Panc1 (cell line): ENCODE measurements around the gene AKAP10. TPM values are rescaled to one million over a fixed set of nuclear protein-coding genes. Genes with fewer than 3 reads are reported as not detected.

Experiments
- ATAC-seq: fragments of 200-7000 bp; cut with Tn5 transposase; 2 replicates; pipeline ENCODE4 v1.9.1; 2020; ENCODE audit warnings: mild to moderate bottlenecking, moderate library complexity
- Bru-seq: library from RNA; stranded (reverse); fragments of 400-500 nt; gene quantifications from one replicate; lab custom pipeline; 2021; lab: Mats Ljungman, UMichigan
- BruChase-seq, 2 experiments: library from RNA; stranded (reverse); fragments of 400-500 nt; gene quantifications; one replicate each; lab custom pipeline; 2021; lab: Mats Ljungman, UMichigan
- BruUV-seq: library from RNA; stranded (reverse); fragments of 400-500 nt; replicated peaks from 2 replicates; lab custom pipeline; 2021; lab: Mats Ljungman, UMichigan
- CTCF ChIA-PET: fragments of 300-600 bp; sonication (Branson Sonifier 250); formaldehyde crosslinking; loops from one replicate; lab custom pipeline; 2022; ENCODE audit warnings: antibody characterized with exemption; lab: Charles Lee
- POLR2A ChIA-PET: fragments of 300-600 bp; sonication (Branson Sonifier 250); formaldehyde crosslinking; loops from one replicate; lab custom pipeline; 2022; ENCODE audit warnings: antibody characterized with exemption; lab: Charles Lee
- DNase-seq: peaks from one replicate; pipeline ENCODE4 v3.0.0-alpha.2; 2010; ENCODE audit warnings: low read depth, low spot score
- H3K27ac ChIP-seq: 2 replicates; pipeline ENCODE4 v1.5.1; 2011; ENCODE audit warnings: mild to moderate bottlenecking, low read length, inconsistent platforms
- H3K27me3 ChIP-seq: fragments of 200-500 bp; sonication (Bioruptor generic); 2 replicates; pipeline ENCODE4 v1.6.0; 2014; ENCODE audit warnings: low read length, inconsistent platforms; ENCODE audit not compliant: control insufficient read depth, insufficient read depth
- H3K36me3 ChIP-seq: fragments of 200-500 bp; sonication (Bioruptor generic); 2 replicates; pipeline ENCODE4 v1.5.1; 2014; ENCODE audit warnings: inconsistent platforms, mild to moderate bottlenecking, low read length, moderate library complexity; ENCODE audit not compliant: control insufficient read depth, insufficient read depth
- H3K4me1 ChIP-seq: 2 replicates; pipeline ENCODE4 v1.5.1; 2011; ENCODE audit warnings: inconsistent platforms, mild to moderate bottlenecking, low read length, moderate library complexity; ENCODE audit not compliant: control insufficient read depth, insufficient read depth
- H3K4me3 ChIP-seq, 2 experiments: 2 replicates each; pipeline ENCODE4 v1.5.1; 2011 to 2012; ENCODE audit warnings: low read depth in 2 of 2, low read length in 2 of 2, mild to moderate bottlenecking in 2 of 2, inconsistent platforms in 1 of 2, moderate library complexity in 1 of 2
- H3K9me3 ChIP-seq: fragments of 200-500 bp; sonication (Bioruptor generic); 2 replicates; pipeline ENCODE4 v1.5.1; 2014; ENCODE audit warnings: low read depth, mild to moderate bottlenecking, inconsistent platforms, low read length, moderate library complexity; ENCODE audit not compliant: control insufficient read depth, insufficient read depth
- POLR2AphosphoS5 ChIP-seq: IDR thresholded peaks from 2 replicates; pipeline ENCODE4 v1.6.1; 2012; ENCODE audit warnings: mild to moderate bottlenecking, low read depth, low read length, moderate library complexity
- SIN3A ChIP-seq: IDR thresholded peaks from 2 replicates; pipeline ENCODE4 v1.6.1; 2012; ENCODE audit warnings: low read depth, mild to moderate bottlenecking, low read length, moderate library complexity, borderline replicate concordance; ENCODE audit not compliant: insufficient read depth
- TCF7L2 ChIP-seq: IDR thresholded peaks from 2 replicates; pipeline ENCODE4 v1.6.1; 2011; ENCODE audit warnings: mild to moderate bottlenecking, low read depth, low read length, inconsistent platforms
- in situ Hi-C: cut with HindIII; loops from 2 replicates; pipeline ENCODE4 v1.10.0; 2016; ENCODE audit warnings: low sequenced_read_pairs, low pct_unique_long_range_greater_than_20kb
- intact Hi-C: fragments of 100-400 bp; cut with micrococcal nuclease; formaldehyde crosslinking; loops from one replicate; pipeline ENCODE4 v1.10.0; 2022; ENCODE audit not compliant: unreplicated experiment
- long read RNA-seq: library from polyadenylated mRNA; unstranded; transcript quantifications from one replicate; pipeline ENCODE4 v2.0.0, GENCODE V29; 2021; ENCODE audit not compliant: unreplicated experiment
- polyA plus RNA-seq: library from polyadenylated mRNA; unstranded; fragments of >200 nt; gene quantifications from one replicate; pipeline ENCODE4 v1.2.1, GENCODE V29; 2012; ENCODE audit warnings: missing spikeins; ENCODE audit not compliant: insufficient read length
- total RNA-seq: library from RNA; stranded (reverse); gene quantifications from one replicate; pipeline ENCODE4 v1.2.1, GENCODE V29; 2021; ENCODE audit not compliant: unreplicated experiment
- TF ChIP-seq, protein P1 (sequence below), 2 experiments: IDR thresholded peaks; 2 replicates each; pipeline ENCODE4 v1.6.1; 2011 to 2012; ENCODE audit warnings: low read depth in 2 of 2, control low read depth in 1 of 2, low read length in 1 of 2, mild to moderate bottlenecking in 1 of 2, moderate library complexity in 1 of 2; ENCODE audit not compliant: insufficient read depth in 1 of 2
- TF ChIP-seq, protein P2 (sequence below): fragments of 450-650 bp; IDR thresholded peaks from 2 replicates; pipeline ENCODE4 v1.5.1; 2017; ENCODE audit warnings: mild to moderate bottlenecking

The AKAP10 gene, protein sequence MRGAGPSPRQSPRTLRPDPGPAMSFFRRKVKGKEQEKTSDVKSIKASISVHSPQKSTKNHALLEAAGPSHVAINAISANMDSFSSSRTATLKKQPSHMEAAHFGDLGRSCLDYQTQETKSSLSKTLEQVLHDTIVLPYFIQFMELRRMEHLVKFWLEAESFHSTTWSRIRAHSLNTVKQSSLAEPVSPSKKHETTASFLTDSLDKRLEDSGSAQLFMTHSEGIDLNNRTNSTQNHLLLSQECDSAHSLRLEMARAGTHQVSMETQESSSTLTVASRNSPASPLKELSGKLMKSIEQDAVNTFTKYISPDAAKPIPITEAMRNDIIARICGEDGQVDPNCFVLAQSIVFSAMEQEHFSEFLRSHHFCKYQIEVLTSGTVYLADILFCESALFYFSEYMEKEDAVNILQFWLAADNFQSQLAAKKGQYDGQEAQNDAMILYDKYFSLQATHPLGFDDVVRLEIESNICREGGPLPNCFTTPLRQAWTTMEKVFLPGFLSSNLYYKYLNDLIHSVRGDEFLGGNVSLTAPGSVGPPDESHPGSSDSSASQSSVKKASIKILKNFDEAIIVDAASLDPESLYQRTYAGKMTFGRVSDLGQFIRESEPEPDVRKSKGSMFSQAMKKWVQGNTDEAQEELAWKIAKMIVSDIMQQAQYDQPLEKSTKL
- total RNA-seq: 24.6 TPM
- polyA plus RNA-seq: 11.7 TPM
- percentile 80 among the genes with signal in this experiment for Bru-seq, nascent RNA
- BruChase-seq, experiment 1, labeled RNA remaining after a 2-hour chase: percentile 76 among the genes with signal in this experiment
- percentile 72 among the genes with signal in this experiment for BruChase-seq, experiment 2, labeled RNA remaining after a 6-hour chase
- long read RNA-seq, full-length matches to known transcripts: 48 of 75 reads
- long read RNA-seq, partial matches to known transcripts: 10 of 75 reads
- long read RNA-seq, other reads (novel, unspliced or antisense): 17 of 75 reads

DNA sequence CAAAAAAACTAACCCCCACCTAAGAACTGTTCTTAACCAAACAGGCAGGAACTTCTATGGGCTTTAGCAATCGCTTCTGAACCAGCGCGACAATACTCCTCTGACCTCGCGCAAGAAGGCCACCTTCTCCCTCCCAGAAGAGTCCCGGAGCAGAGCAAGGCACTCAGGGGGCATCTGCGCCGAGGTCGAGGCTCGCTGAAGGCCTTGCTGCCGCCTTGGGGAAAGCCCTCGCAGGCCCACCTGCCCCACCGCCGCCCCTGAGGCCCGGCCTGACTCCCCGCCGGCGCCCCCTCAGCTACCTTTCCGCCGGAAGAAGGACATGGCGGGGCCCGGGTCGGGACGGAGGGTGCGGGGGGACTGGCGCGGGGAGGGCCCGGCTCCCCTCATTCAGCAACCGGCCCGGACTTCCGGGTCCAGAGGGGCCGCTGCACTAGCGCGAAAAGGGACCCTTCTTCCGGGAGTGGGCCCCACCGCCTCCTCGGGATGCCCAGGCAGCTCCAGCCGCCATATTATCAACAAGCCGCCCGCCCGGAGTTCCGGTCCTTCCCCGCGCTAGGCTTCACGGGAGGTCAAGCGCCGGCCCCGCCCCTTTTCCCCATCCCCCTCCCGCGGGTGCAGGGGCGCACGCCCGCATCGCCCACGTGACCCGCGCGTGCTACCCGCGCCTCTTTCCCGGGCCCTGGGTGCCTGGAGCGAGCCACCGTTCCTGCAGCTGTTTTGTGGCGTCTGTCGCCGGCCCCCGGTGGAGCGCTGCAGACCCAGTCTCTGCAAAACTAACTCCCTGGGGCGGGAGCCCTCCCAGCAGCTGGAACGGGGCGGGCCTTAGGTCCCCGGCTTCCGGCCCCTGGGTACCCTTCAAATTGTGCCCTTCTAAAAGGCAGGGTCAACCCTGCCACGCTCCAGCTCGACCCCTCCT, at the start of gene AKAP10:
Gene AKAP10 (minus strand): TSS at position 536 of the 916 bp plus-strand sequence. CDS start 149 bp downstream, at position 387.
- H3K36me3 ChIP-seq: peaks cover 4% of the 10 kb centered on the region; the same call in 1 of the 2 replicates
- no TSS peak for BruUV-seq
- H3K9me3 ChIP-seq: no peaks in the 10 kb centered on the region
- peak within 1 kb of the TSS; percentile 94 for H3K27ac ChIP-seq
- in situ Hi-C loops: no loop called here
- POLR2A ChIA-PET: interaction anchor here (0.5 to 0.7 kb wide), 4 partner anchors 42 to 229 kb away, joined by 3 to 5 read pairs (median 4); no protein-coding TSS in a partner anchor
- DNase-seq (no peak), ATAC-seq (peak; percentile 97)
- H3K4me1 ChIP-seq: no peaks in the 10 kb centered on the region; the same call in 1 of the 2 replicates
- no peaks in the 10 kb centered on the region for H3K27me3 ChIP-seq
- intact Hi-C loops: no loop called here
- peak within 1 kb of the TSS; percentile 88 to 93 for H3K4me3 ChIP-seq
- CTCF ChIA-PET: no interaction called here
- TF ChIP-seq TCF7L2 (no peak), SIN3A (peak; percentile 84; the same call in 1 of the 2 replicates), POLR2AphosphoS5 (peak; percentile 62; the same call in 1 of the 2 replicates)
- TF ChIP-seq, protein P1, sequence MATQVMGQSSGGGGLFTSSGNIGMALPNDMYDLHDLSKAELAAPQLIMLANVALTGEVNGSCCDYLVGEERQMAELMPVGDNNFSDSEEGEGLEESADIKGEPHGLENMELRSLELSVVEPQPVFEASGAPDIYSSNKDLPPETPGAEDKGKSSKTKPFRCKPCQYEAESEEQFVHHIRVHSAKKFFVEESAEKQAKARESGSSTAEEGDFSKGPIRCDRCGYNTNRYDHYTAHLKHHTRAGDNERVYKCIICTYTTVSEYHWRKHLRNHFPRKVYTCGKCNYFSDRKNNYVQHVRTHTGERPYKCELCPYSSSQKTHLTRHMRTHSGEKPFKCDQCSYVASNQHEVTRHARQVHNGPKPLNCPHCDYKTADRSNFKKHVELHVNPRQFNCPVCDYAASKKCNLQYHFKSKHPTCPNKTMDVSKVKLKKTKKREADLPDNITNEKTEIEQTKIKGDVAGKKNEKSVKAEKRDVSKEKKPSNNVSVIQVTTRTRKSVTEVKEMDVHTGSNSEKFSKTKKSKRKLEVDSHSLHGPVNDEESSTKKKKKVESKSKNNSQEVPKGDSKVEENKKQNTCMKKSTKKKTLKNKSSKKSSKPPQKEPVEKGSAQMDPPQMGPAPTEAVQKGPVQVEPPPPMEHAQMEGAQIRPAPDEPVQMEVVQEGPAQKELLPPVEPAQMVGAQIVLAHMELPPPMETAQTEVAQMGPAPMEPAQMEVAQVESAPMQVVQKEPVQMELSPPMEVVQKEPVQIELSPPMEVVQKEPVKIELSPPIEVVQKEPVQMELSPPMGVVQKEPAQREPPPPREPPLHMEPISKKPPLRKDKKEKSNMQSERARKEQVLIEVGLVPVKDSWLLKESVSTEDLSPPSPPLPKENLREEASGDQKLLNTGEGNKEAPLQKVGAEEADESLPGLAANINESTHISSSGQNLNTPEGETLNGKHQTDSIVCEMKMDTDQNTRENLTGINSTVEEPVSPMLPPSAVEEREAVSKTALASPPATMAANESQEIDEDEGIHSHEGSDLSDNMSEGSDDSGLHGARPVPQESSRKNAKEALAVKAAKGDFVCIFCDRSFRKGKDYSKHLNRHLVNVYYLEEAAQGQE (IDR thresholded peaks at IDR 0.05; ENCODE audit: insufficient read depth in 1 of 2, low read depth in 2 of 2, low read length in 1 of 2): no peak

DNA sequence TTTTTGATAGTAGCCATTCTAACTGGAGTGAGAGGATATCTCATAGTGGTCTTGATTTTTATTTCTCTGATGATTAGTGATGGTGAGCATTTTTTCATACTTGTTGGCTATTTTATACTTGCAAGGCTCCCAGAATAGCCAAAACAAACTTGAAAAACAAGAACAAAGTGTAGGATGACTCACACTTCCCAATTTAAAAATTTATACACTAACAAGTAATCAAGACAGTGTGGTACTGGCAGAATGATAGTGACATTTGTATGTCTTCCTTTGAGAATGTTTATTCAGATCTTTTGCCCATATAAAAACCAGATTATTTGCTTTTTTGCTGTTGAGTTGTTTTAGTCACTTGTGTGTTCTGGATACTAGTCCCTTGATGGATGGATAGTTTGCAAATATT, 49.3 kb upstream of the AKAP10 start:
- Histone ChIP-seq H3K27me3 (no peaks in the 10 kb centered on the region), H3K4me3 (no peak overlapping the region), H3K36me3 (no peaks in the 10 kb centered on the region), H3K27ac (no peak overlapping the region), H3K4me1 (no peaks in the 10 kb centered on the region), H3K9me3 (no peaks in the 10 kb centered on the region)
- ChIA-PET POLR2A (no interaction called here), CTCF (no interaction called here)
- in situ Hi-C loops (no loop called here), intact Hi-C loops (no loop called here)
- ATAC-seq: no peak
- BruUV-seq: no TSS peak
- TF ChIP-seq, protein P2, sequence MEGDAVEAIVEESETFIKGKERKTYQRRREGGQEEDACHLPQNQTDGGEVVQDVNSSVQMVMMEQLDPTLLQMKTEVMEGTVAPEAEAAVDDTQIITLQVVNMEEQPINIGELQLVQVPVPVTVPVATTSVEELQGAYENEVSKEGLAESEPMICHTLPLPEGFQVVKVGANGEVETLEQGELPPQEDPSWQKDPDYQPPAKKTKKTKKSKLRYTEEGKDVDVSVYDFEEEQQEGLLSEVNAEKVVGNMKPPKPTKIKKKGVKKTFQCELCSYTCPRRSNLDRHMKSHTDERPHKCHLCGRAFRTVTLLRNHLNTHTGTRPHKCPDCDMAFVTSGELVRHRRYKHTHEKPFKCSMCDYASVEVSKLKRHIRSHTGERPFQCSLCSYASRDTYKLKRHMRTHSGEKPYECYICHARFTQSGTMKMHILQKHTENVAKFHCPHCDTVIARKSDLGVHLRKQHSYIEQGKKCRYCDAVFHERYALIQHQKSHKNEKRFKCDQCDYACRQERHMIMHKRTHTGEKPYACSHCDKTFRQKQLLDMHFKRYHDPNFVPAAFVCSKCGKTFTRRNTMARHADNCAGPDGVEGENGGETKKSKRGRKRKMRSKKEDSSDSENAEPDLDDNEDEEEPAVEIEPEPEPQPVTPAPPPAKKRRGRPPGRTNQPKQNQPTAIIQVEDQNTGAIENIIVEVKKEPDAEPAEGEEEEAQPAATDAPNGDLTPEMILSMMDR: no peak
- no peak for TF ChIP-seq SIN3A
- TF ChIP-seq, protein P1 (IDR thresholded peaks at IDR 0.05; ENCODE audit: insufficient read depth in 1 of 2, low read depth in 2 of 2, low read length in 1 of 2): no peak
- TF ChIP-seq POLR2AphosphoS5: no peak
- no peak for TF ChIP-seq TCF7L2
- DNase-seq: no peak
